GM04503 (cell line): ENCODE data around the gene HP1BP3.

Source experiments
- DNase-seq: peaks from one replicate; pipeline ENCODE4 v3.0.0-alpha.2; 2012; ENCODE audit warnings: low read depth

Gene HP1BP3

DNA sequence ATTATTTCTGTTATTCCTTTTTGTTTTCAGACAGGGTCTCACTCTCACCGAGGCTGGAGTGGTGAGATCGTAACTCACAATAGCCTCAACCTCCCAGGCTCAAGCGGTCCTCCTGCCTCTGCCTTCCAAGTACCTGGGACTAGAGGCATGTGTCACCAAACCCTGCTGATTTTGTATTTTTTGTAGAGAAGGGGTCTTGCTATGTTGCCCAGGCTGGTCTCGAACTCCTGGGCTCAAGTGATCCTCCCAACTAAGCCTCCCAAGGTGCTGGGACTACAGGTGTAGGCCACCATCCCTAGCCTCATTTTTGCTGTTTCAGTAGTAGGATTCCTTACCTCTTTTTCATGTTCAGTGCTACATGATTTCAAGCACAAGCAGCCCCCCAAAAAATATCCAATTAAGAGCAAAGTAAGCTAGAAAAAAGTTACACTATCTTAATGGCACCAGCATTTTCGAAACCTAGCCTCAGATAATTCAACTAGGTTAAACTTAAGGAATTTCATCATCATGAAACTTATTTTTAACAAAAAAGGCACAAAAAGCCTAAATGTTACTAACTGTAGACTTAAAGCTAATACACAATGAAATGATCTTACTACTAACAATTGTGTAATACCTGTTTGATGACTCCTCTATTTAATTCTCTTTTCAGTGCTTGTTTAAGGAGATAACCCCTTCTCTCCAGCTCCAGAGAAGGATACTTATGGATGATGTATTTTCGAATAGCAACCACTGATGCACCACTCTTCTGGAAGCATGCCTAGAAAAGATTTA is 16.6 kb downstream of the HP1BP3 start:
- DNase-seq, result no peak

GRCh38 chr1:20767271-20767670 is 19.8 kb downstream of the HP1BP3 start:
- DNase-seq, result no peak

GRCh38 chr1:20763417-20763816 is 23.7 kb downstream of the HP1BP3 start:
- DNase-seq, result no peak

DNA sequence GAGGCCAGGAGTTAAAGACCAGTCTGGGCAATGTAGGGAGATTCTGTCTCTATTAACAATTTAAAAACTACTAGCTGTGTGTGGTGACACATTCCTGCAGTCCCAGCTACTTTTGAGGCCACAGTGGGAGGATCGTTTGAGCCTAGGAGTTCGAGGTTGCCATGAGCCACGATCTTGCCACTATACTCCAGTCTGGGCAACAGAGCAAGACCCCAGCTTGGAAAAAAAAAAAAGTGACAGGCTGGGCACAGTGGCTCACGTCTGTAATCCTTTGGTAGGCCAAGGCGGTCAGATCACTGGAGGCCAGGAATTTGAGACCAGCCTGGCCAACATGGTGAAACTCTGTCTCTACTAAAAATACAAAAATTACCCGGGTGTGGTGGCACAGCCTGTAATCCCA is 26.8 kb downstream of the HP1BP3 start:
- DNase-seq, result no peak

- no peak for DNase-seq
Observed at GRCh38 chr1:20753589-20753988, 33.5 kb downstream of the HP1BP3 start.

DNA sequence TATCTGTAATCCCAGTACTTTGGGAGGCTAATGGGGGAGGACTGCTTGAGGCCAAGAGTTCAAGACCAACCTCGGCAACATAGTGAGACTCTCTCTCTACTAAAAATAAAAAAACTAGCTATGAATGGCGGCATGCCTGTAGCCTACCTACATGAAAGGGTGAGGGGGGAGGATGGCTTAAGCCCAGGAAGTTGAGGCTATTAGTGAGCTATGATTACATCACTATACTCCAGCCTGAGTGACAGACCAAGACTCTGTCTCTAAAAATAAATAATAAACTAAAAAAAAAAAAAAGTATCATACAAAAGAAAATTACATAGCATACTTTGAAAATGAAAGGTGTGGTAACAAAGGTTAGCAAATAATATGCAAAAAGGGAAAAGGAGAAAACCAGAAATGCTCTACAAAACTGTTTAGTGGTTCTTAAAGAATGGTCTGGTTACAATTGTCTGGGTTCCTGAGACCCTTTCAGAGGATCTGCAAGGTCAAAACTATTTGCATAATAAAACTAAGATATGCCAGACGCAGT is 35.6 kb downstream of the HP1BP3 start:
- DNase-seq, result no peak

GRCh38 chr1:20742671-20743070 is 44.4 kb downstream of the HP1BP3 start:
- DNase-seq, result no peak

GRCh38 chr1:20740781-20741180 is 46.3 kb downstream of the HP1BP3 start:
- no peak for DNase-seq

GRCh38 chr1:20739225-20739624 is 47.9 kb downstream of the HP1BP3 start:
- peak; percentile 83 for DNase-seq

DNA sequence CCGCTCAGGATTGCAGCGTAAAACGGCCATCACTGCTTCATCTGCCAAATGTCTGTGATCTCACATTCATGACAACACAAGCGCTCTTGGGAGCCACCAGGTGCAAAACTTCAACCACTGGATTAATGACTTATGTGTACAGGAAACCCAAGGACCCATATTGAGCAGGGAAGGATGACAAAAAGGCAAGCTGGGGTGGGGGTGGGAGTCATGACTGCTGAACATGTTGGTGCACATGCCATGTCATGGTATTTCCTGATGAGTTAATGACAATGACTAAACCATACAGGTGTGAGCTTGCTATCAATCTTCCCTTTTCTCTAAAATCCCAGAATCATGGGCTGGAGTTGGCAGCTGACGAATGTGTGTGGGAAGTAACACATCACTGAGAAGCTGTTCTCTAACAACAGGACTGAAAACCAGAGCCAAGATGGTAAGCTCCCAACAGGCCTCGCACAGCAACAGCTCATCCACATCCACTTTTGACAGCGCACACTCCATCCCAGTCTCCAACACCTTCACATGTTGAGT is 51.5 kb downstream of the HP1BP3 start:
- DNase-seq, result no peak

- no peak for DNase-seq
Observed at GRCh38 chr1:20733360-20733975, 53.6 kb downstream of the HP1BP3 start.

DNA sequence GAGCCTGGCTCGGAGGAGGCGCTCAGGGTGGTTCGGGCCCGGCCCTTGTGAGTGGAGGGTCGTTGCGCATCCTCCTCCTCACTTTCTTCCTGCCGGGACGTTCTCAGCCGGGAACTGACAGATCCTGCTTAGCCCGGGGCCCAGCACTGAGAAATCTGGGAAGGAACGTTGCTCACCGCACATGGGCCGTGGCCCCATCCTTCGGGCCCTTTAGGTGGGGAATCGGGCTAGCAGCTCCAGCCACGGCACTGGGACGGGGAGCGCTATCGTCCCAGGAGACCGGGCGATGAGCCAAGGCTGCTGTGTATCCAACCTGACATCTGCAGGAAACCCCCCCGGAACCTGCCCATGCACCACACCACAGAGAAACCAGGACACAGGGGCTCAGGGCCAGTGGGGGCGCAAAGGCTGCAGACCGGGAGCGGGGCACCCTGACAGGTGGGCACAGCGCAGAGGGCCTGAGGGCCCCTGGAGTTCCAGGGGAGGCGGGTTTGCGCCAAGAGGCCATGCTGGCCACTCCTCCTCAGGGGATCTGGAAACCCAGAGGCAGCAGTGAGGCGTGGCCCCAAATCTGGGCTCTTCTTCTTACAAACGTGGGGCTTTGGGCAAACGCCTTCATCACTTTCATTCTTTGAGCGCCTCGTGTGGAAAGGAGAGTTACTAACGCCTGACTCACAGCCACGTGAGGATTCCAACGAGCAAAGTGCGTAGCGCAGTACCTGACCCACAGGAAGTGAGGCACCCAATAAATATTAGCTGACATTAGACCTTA is 54.3 kb downstream of the HP1BP3 start, which contains the start of gene SH2D5:
SH2D5 (minus strand) TSS at position 116 of the 772 bp plus-strand sequence. CDS start 4,659 bp downstream, outside the sequence.
- peak; percentile 91 for DNase-seq

GRCh38 chr1:20732071-20732587 is 55.0 kb downstream of the HP1BP3 start:
- DNase-seq, result no peak

GRCh38 chr1:20731057-20731991 is 55.8 kb downstream of the HP1BP3 start:
- no peak for DNase-seq

DNA sequence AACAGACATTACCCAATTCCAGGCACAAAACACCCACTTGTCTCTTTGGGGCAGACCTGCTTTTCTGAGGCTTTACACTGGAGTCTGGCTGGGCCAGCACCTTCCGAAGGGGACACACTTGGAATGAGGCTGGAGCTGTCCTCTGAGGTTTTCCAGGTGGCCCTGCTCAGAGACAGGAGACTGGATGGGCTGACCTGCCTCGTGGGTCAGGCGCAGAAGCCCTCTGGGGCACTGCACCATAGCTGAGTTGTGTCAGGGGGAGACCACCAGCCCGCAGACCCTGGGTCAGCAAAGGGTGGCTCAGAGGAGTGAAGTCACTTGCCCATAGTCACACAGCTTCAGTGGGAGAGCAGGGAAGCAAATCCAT is 56.4 kb downstream of the HP1BP3 start:
- DNase-seq, result no peak

GRCh38 chr1:20729990-20730689 is 57.0 kb downstream of the HP1BP3 start:
- no peak for DNase-seq

DNA sequence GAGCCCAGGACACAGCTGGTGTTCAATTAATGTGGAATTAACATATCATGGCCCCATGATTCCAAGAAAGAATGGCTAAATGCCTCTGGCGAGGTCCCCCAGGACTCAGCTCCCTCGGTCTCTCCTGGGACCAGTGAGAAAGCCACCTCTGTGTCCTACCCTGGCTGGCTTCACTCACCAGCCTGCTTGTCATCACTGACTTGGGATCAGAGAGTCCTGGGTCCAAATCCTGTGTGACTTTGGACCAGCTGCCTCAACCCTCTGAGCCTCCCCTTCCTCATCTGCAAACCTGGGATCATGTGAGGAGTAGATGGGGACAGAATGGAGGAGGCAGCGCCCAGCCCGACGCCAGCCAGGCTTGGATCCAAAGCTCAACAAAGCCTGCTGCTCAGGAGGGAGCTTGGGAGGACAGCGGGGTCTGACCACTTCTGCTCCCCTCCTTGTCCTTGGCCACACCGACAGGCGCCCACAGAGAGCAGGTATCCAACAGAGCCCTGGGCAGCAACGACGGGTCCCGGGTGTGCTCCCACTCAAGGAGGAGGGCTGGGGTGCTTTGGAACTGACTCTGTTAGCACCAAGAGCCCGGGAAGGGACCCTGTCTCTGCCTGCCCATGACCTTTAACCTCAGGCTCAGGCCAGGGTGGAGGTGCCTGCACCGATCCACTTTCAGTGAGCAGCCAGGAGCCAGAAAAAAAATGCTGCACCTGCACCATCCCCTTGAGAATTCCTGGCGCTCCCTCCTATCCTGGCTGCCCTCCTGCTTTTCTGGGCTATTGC is 57.8 kb downstream of the HP1BP3 start:
- no peak for DNase-seq

DNA sequence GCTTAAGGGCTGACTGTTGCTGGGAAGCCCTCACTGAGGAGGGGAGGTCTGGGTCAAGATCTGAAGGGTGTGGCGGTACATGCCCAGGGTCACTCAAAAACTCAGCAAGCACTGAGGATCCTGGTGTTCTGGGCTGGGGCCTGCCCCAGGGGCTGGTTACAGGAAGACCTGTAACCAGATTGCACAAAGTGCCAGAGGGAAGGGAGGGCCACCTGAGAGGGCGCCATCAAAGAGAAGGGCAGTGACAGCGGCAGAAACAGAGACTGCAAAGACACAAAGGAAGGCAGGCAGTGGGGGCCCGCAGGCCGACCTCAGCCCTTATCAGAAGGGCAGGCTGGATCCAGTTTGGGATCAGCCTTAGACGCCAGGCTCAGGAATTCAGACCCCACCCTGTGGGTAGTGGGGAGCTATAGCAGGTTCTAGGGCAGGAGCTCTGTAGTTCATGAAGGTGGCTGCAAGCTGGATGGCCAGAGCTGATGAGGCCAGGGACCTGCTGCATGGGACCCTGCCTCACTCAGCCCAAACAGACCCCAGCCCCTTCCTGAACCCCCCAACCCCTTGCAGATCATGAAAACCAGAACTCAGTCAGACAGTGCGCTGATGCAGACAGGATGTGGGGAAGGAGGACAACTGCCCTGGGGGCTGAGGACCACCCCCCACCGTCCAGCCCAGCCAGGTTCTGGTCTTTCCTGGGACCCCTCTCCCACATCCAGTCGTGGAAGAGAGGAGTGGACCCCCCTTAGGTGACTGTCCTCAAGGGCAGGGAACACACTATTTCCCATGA is 58.5 kb downstream of the HP1BP3 start:
- no peak for DNase-seq
